Keratinocyte (primary cell): ENCODE measurements around the gene MIPOL1. TPM values are rescaled to one million over a fixed set of nuclear protein-coding genes. Genes with fewer than 3 reads are reported as not detected.

ENCODE experiments used
- DNase-seq: peaks from one replicate; pipeline ENCODE4 v3.0.0-alpha.2; 2011; ENCODE audit warnings: low read depth, missing footprints, low spot score
- FAIRE-seq: peaks from 2 replicates; lab custom pipeline; 2011; peaks lifted over from hg19 to GRCh38; lab: Jason Lieb, UNC
- H2AFZ ChIP-seq: 2 replicates; pipeline ENCODE4 v1.6.0; 2012; ENCODE audit warnings: low read length, control low read depth, inconsistent platforms; ENCODE audit not compliant: control insufficient read depth
- H3K27ac ChIP-seq: 2 replicates; pipeline ENCODE4 v1.5.1; 2011; ENCODE audit warnings: low read length; ENCODE audit not compliant: control insufficient read depth, insufficient read depth
- H3K27me3 ChIP-seq: 3 replicates; pipeline ENCODE4 v1.6.0; 2011; ENCODE audit warnings: low read length; ENCODE audit not compliant: control insufficient read depth, insufficient read depth; ENCODE audit errors: extremely low read depth
- H3K36me3 ChIP-seq, 2 experiments: 2 replicates in 1 of 2; 3 replicates in 1 of 2; pipeline ENCODE4 v1.5.1; 2011; ENCODE audit warnings: low read length in 2 of 2, mild to moderate bottlenecking in 1 of 2; ENCODE audit not compliant: control insufficient read depth in 2 of 2, insufficient read depth in 2 of 2; ENCODE audit errors: extremely low read depth in 1 of 2
- H3K4me1 ChIP-seq: 3 replicates; pipeline ENCODE4 v1.5.1; 2011; ENCODE audit warnings: low read length; ENCODE audit not compliant: control insufficient read depth, insufficient read depth; ENCODE audit errors: extremely low read depth
- H3K4me2 ChIP-seq: 3 replicates; pipeline ENCODE4 v1.6.0; 2011; ENCODE audit warnings: low read depth, low read length; ENCODE audit not compliant: control insufficient read depth, insufficient read depth; ENCODE audit errors: extremely low read depth
- H3K4me3 ChIP-seq, 3 experiments: fragments of 200-600 bp in 1 of 3; sonication (generic) in 1 of 3; 2 replicates in 2 of 3; 3 replicates in 1 of 3; pipeline ENCODE4 v1.5.1; 2011 to 2016; ENCODE audit warnings: low read length in 3 of 3, mild to moderate bottlenecking in 3 of 3, control low read depth in 2 of 3, inconsistent platforms in 1 of 3, low read depth in 1 of 3, mixed read lengths in 1 of 3, mixed run types in 1 of 3, moderate library complexity in 1 of 3; ENCODE audit not compliant: control insufficient read depth in 2 of 3, insufficient read depth in 2 of 3; ENCODE audit errors: extremely low read depth in 1 of 3
- H3K79me2 ChIP-seq: 2 replicates; pipeline ENCODE4 v1.6.0; 2012; ENCODE audit warnings: low read length; ENCODE audit not compliant: control insufficient read depth, insufficient read depth
- H3K9ac ChIP-seq: 3 replicates; pipeline ENCODE4 v1.6.0; 2011; ENCODE audit warnings: low read length; ENCODE audit not compliant: control insufficient read depth, insufficient read depth; ENCODE audit errors: extremely low read depth
- H3K9me1 ChIP-seq: 3 replicates; pipeline ENCODE4 v1.6.0; 2011; ENCODE audit warnings: low read length; ENCODE audit not compliant: control insufficient read depth, insufficient read depth; ENCODE audit errors: extremely low read depth
- H3K9me3 ChIP-seq: 2 replicates; pipeline ENCODE4 v1.5.1; 2012; ENCODE audit warnings: low read depth, low read length; ENCODE audit not compliant: control insufficient read depth
- H4K20me1 ChIP-seq: 3 replicates; pipeline ENCODE4 v1.6.0; 2011; ENCODE audit warnings: low read length; ENCODE audit not compliant: control insufficient read depth, insufficient read depth; ENCODE audit errors: extremely low read depth
- EZH2 ChIP-seq: IDR thresholded peaks from one replicate; pipeline ENCODE4 v1.6.1; 2012; ENCODE audit warnings: inconsistent platforms, mild to moderate bottlenecking, low read length, moderate library complexity
- dilution Hi-C: fragments of 300-500 bp; cut with MboI; formaldehyde crosslinking; loops from one replicate; pipeline ENCODE4 v1.7.0; 2020; ENCODE audit warnings: low sequenced_read_pairs; ENCODE audit not compliant: extremely low pct_ligation_motif_present
- polyA plus RNA-seq, 5 experiments: library from polyadenylated mRNA; depleted of rRNA in 3 of 5; stranded (reverse) in 3 of 5; stranded (forward) in 1 of 5; unstranded in 1 of 5; fragments of >200 nt; gene quantifications; 1 replicate in 1 of 5; 2 replicates in 3 of 5; 3 replicates in 1 of 5; pipeline versions ENCODE4 v1.2.1 to v1.2.3, GENCODE V29; 2011 to 2012; ENCODE audit warnings: missing spikeins in 2 of 5, low read depth in 1 of 5, low replicate concordance in 1 of 5
- TF ChIP-seq, protein P1 (sequence below), 3 experiments: IDR thresholded peaks in 1 of 3; conservative IDR thresholded peaks in 1 of 3; optimal IDR thresholded peaks in 1 of 3; 2 replicates in 2 of 3; 3 replicates in 1 of 3; pipeline versions ENCODE3 to v1.5.1; 2011; ENCODE audit warnings: low read length in 3 of 3, mild to moderate bottlenecking in 3 of 3, moderate library complexity in 2 of 3, control low read depth in 1 of 3, inconsistent platforms in 1 of 3; ENCODE audit not compliant: insufficient read depth in 2 of 3; ENCODE audit errors: extremely low read depth in 1 of 3

The MIPOL1 gene
- polyA plus RNA-seq, 1 donor (not counting 4 experiments of a cell fraction or from before 2014, with no cell fraction given) = 10.9 TPM

DNA sequence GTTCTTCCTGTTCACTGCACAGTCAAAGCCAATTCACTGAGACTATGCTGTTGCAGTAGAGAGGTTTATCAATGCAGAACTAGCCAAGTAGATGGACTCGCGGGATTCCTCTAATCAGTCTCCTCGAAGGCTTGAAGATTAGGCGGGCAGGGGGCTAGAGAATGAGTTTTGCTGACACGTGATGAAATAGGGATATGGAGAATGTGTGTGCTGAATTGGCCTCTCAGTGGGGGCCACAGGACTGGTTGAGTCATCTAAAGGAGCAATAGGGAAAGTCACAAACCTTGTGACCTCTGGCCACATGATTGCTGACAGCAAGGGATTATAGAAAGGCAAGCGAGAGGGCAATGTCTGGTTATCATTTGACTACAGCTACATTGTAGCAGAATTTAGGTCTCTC lies 12.7 kb downstream of the MIPOL1 start:
- DNase-seq = no peak
- Histone ChIP-seq H4K20me1 (no peaks in the 10 kb centered on the region), H3K9me1 (no peaks in the 10 kb centered on the region), H2AFZ (no peak overlapping the region), H3K27me3 (no peaks in the 10 kb centered on the region), H3K36me3 (peaks cover 0 to 1% of the 10 kb centered on the region in 2 experiments), H3K4me3 (no peak overlapping the region), H3K27ac (no peak overlapping the region), H3K9ac (no peak overlapping the region), H3K9me3 (peaks cover 5% of the 10 kb centered on the region), H3K4me1 (no peaks in the 10 kb centered on the region), H3K79me2 (peaks cover 17% of the 10 kb centered on the region), H3K4me2 (no peak overlapping the region)
- dilution Hi-C loops = no loop called here
- no peak for FAIRE-seq
- no peak for TF ChIP-seq EZH2
- TF ChIP-seq, protein P1, sequence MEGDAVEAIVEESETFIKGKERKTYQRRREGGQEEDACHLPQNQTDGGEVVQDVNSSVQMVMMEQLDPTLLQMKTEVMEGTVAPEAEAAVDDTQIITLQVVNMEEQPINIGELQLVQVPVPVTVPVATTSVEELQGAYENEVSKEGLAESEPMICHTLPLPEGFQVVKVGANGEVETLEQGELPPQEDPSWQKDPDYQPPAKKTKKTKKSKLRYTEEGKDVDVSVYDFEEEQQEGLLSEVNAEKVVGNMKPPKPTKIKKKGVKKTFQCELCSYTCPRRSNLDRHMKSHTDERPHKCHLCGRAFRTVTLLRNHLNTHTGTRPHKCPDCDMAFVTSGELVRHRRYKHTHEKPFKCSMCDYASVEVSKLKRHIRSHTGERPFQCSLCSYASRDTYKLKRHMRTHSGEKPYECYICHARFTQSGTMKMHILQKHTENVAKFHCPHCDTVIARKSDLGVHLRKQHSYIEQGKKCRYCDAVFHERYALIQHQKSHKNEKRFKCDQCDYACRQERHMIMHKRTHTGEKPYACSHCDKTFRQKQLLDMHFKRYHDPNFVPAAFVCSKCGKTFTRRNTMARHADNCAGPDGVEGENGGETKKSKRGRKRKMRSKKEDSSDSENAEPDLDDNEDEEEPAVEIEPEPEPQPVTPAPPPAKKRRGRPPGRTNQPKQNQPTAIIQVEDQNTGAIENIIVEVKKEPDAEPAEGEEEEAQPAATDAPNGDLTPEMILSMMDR (optimal IDR thresholded peaks at IDR 0.05 in 1 of 3, IDR thresholded peaks at IDR 0.05 in 1 of 3, conservative IDR thresholded peaks at IDR 0.05 in 1 of 3; ENCODE audit: extremely low read depth in 1 of 3, insufficient read depth in 2 of 3, low read length in 3 of 3) = no peak

DNA sequence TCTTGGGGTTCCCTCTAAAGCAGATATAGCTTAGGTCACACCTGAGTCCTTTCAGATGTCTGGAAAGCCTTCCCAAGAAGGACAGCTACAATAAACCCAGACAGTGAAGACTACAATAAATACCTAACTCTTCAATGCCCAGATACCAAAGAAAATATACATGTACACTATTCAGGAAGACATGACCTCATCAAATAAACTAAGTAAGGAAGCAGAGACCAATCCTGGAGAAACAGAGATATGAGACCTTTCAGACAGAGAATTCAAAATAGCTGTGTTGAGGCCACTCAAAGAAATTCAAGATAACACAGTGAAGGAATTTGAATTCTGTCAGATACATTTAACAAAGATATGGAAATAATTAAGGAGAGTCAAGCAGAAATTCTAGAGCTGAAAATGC lies 15.3 kb downstream of the MIPOL1 start:
- Histone ChIP-seq H3K4me2 (no peak overlapping the region), H3K27me3 (no peaks in the 10 kb centered on the region), H3K4me3 (no peak overlapping the region), H3K9me3 (no peaks in the 10 kb centered on the region), H3K9ac (no peak overlapping the region), H3K36me3 (peaks cover 0 to 1% of the 10 kb centered on the region in 2 experiments), H3K79me2 (peaks cover 3% of the 10 kb centered on the region), H3K9me1 (no peaks in the 10 kb centered on the region), H4K20me1 (no peaks in the 10 kb centered on the region), H3K4me1 (no peaks in the 10 kb centered on the region), H2AFZ (no peak overlapping the region), H3K27ac (no peak overlapping the region)
- dilution Hi-C loops = no loop called here
- FAIRE-seq (no peak), DNase-seq (no peak)
- TF ChIP-seq, protein P1 (optimal IDR thresholded peaks at IDR 0.05 in 1 of 3, IDR thresholded peaks at IDR 0.05 in 1 of 3, conservative IDR thresholded peaks at IDR 0.05 in 1 of 3; ENCODE audit: extremely low read depth in 1 of 3, insufficient read depth in 2 of 3, low read length in 3 of 3) = no peak
- TF ChIP-seq EZH2 = no peak
